A549 treated with AZD2906 at 1 μM for 4 hours (cell line): Measurements from ENCODE around the gene HPX. TPM values are rescaled to one million over a fixed set of nuclear protein-coding genes. Genes with fewer than 3 reads are reported as not detected.

ENCODE experiments used
- total RNA-seq: library from RNA; stranded (reverse); fragments of 200-300 nt; extraction: Qiagen RNA extraction; gene quantifications from 5 replicates; pipeline ENCODE4 v1.2.3, GENCODE V29; 2022

Gene HPX, protein sequence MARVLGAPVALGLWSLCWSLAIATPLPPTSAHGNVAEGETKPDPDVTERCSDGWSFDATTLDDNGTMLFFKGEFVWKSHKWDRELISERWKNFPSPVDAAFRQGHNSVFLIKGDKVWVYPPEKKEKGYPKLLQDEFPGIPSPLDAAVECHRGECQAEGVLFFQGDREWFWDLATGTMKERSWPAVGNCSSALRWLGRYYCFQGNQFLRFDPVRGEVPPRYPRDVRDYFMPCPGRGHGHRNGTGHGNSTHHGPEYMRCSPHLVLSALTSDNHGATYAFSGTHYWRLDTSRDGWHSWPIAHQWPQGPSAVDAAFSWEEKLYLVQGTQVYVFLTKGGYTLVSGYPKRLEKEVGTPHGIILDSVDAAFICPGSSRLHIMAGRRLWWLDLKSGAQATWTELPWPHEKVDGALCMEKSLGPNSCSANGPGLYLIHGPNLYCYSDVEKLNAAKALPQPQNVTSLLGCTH
- 0.41 to 0.71 TPM (median 0.53 TPM) in 5 replicates for total RNA-seq

DNA sequence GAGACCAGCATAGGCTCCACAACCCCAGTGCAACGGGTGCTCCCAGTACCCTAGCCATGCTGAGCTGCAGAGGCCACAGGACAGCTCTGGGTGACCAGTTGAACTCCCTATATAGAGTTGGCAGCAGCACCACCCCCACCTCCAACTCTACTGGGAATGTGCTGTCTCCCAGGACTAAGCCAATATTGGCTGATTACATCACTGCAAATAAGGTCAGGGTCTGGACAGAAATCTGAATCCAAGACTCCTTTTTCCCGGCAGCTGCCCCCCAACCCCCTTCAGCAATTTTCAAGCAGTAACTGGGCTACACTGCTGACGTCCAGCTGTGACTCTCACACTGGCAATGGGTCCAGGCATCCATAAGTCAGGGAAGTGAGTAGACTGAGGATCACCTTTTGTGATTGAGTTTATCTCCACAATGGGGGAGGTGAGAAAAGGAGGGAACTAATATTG lies at the start of gene HPX:
Gene HPX, minus strand, starts transcription at position 82 of the 453 bp plus-strand sequence. Its CDS starts 24 bp downstream, at position 58.

DNA sequence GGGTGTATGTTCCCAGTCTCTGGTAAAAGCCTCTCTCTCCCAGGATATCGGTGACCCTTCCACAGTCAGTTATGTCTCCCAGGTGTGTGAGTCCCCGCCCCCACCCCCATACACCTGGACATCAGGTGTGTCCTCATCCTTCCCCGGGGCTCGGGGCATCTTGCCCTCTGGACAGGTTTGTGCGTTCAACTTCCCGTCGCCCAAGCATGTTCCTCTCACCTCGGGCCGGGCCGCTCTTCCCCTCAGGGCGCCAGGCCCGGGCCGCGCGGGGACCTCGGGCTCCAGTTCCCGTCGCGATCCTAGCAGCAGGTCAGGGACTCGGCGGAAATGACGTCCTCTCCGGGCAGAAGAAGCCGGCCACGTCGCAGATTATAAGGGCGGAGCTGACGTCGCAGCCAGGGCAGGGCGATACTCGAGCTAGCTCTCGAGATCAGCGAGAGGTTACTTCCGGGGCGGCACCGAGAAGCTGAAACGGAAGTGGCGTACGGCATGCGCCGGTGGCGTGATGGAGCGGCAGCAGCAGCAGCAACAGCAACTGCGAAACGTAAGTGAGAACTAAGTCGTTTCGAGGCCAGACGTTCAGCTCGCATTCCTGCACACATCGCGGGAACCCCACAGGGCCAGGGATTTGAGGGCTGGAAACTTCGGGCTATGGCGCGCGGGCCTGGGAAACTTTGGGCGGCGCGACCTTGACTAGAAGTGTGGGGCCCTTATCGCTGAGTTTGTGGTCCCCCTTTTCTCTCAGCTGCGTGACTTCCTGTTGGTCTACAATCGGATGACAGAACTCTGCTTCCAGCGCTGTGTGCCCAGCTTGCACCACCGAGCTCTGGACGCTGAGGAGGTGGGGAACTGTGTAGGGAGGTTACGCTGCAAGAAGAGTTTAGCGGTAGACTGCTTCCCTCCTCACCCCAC lies 40.5 kb upstream of the HPX start, which contains the start of the genes ARFIP2 and TIMM10B:
Gene ARFIP2, minus strand, starts transcription at position 320 of the 912 bp plus-strand sequence. CDS start 910 bp downstream, outside the sequence.
Gene TIMM10B, plus strand, starts transcription at position 490 of the 912 bp plus-strand sequence. Its CDS starts 16 bp downstream, at position 506.

DNA sequence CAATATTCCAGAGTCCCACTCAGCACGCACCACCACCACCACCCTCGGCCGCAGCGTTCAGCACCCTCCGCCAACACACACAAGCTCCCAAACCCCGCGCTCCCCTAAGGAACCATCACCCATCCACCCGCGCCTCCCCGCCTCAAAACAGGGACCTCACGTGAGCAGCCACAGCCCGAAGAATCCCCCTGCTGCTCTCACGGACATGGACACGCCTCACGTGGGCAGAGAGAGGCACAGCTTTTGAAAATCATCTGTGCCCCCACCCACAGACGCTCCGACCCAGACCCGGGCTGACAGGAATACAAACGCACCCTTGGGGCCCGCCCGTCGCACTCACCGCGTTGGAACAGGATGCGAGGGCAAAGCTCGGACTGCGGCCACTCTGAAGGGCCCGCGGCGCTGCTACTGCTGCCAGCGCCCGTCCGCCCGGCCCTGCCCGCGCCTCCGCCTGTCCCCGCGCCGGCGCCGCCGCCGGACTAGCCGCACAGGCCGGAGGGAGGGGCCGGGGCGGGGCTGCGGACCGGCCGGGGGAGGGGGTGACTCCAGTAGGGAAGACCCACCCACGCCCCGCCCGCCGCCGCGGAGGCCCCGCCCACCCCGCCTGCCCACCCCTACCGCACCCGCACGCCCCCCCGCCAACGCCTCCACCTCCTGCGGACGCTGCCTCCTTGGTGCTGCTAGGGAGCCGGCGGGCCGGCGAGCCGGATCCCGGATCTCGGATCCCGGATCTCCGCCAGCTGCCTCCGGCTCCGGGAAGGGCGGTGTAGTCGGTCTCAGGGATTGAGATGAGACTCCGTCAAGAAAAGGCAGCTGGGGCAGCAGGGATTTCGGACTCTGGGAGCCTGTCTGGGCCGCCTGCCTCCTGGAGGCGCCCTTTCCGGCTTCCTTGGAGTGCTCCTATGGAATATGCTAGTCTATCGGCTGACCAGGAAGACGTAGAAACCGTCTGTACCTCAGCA lies 32.9 kb upstream of the HPX start, which contains the start of gene TRIM3:
Gene TRIM3, minus strand, starts transcription at position 491 of the 962 bp plus-strand sequence. CDS start 8,246 bp downstream, outside the sequence.

GRCh38 chr11:6419009-6419631 lies 21.7 kb downstream of the HPX start, which contains the start of gene APBB1:
TSS of gene APBB1 (minus strand) at chr11:6419094. CDS start at chr11:6411347, 7,747 bp downstream.

GRCh38 chr11:6389905-6390717 lies 50.7 kb downstream of the HPX start, which contains the start of gene SMPD1:
TSS of gene SMPD1 (plus strand) at chr11:6390474. CDS start at chr11:6390599, 125 bp downstream.

Other genes starting within 250 kb of the HPX start
- gene OR52W1, start 241.8 kb downstream of the HPX start, total RNA-seq, result not detected in 5 replicates
- not detected in 5 replicates for gene C11orf42, start 235.4 kb downstream of the HPX start, total RNA-seq
- gene FHIP1B, start 206.4 kb downstream of the HPX start, total RNA-seq, result 11.6 to 19.5 TPM (median 16.9 TPM) in 5 replicates
- 0.03 to 0.08 TPM (median 0.06 TPM) in 3 of 5 replicates, not detected in the others for gene CNGA4, start 201.9 kb downstream of the HPX start, total RNA-seq
- not detected in 5 replicates for gene CCKBR, start 181.1 kb downstream of the HPX start, total RNA-seq
- 25.5 to 34.4 TPM (median 26.7 TPM) in 5 replicates for gene CAVIN3, start 120.5 kb downstream of the HPX start, total RNA-seq
- 8.9 to 11.8 TPM (median 10.5 TPM) in 5 replicates for gene SMPD1, start 50.5 kb downstream of the HPX start, total RNA-seq
- 17.8 to 20.8 TPM (median 19.5 TPM) in 5 replicates for gene APBB1, start 21.9 kb downstream of the HPX start, total RNA-seq
- gene TRIM3, start 33.0 kb upstream of the HPX start, total RNA-seq, result 13.7 to 19.7 TPM (median 19.0 TPM) in 5 replicates
- 50.8 to 56.6 TPM (median 53.6 TPM) in 5 replicates for gene ARFIP2, start 40.3 kb upstream of the HPX start, total RNA-seq
- 30.1 to 34.2 TPM (median 32.9 TPM) in 5 replicates for gene TIMM10B, start 40.5 kb upstream of the HPX start, total RNA-seq
- gene DNHD1, start 56.3 kb upstream of the HPX start, total RNA-seq, result 2.2 to 3.0 TPM (median 2.8 TPM) in 5 replicates
- 23.2 to 35.1 TPM (median 30.5 TPM) in 5 replicates for gene RRP8, start 162.6 kb upstream of the HPX start, total RNA-seq
- gene ILK, start 162.8 kb upstream of the HPX start, total RNA-seq, result 111 to 117 TPM (median 114 TPM) in 5 replicates
- 171 to 245 TPM (median 223 TPM) in 5 replicates for gene TAF10, start 171.2 kb upstream of the HPX start, total RNA-seq
- gene TPP1, start 178.4 kb upstream of the HPX start, total RNA-seq, result 39.1 to 45.9 TPM (median 42.1 TPM) in 5 replicates
- gene DCHS1, start 214.8 kb upstream of the HPX start, total RNA-seq, result 0.07 to 0.08 TPM (median 0.07 TPM) in 5 replicates
- 88.3 to 99.9 TPM (median 90.9 TPM) in 5 replicates for gene MRPL17, start 242.4 kb upstream of the HPX start, total RNA-seq